NCI-H2171 (cell line): Measurements from ENCODE around the gene ENTPD1.
"Not testable (repeated sequence)": the region's sequence is repeated elsewhere in the genome, so short reads cannot be mapped to it uniquely, and the experiment has no call there.

Source experiments
- DNase-seq: peaks from one replicate; lab custom pipeline; 2025; lab: John Stamatoyannopoulos, UW

The ENTPD1 gene

DNA sequence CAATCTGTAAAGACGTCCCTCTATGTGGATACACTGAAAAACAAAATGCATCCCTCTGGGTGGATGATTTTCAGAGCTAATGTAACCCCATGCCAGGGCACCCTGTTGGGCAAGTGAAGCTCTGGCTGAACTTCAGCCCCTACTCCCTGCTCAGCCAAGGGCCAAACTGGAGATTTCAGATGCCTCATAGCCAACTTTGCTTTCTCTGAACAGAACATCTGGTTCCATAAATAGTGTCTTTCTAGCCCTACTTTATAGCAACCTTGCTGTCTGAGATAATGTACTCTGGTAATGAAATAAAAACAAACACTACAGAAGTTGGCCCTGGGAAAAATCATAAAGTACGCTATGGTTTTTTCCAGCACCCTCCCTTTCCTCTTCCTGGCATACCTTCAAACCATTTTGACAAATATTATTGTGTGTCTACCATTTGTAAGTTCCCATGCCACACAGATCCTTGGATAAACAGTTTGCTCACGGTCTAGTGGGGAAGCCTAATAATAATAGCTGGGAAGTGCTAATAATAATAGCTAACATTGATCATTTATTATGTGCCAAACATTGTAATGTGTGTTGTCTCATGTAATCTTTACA is 3.4 kb downstream of the ENTPD1 start:
- DNase-seq, result no peak

GRCh38 chr10:95761939-95762492 is 6.1 kb downstream of the ENTPD1 start:
- DNase-seq, result no peak

DNA sequence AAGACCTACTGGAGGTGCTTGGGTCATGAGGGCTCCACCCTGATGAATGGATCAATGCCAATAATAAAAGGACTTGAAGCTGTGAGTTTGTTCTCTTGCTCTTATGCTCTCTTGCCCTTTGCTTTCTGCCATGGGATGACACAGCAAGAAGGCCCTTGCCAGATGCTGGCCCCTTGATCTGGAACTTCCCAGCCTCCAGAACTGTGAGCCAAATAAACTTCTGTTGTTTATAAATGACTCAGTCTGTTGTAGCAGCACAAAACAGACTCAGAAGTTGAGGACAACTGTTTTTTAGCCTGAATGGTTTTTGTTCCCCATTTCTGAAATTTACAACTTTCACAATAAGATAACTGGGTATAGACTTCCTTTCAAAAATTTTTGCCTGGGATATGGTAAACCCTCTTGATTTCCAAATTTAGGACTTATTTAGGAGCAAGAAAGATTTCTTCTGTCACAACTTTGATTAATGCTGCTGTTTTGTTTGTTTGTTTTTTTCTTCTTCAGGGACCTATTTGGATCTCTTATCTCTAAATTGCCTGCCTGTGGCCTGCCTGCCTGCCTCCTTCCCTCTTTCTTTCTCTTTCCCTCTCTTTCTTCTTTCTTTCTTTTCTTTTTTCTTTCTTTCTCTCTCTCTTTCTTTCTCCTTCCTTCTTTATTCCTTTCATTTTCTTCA is 12.1 kb downstream of the ENTPD1 start:
- no peak for DNase-seq

DNA sequence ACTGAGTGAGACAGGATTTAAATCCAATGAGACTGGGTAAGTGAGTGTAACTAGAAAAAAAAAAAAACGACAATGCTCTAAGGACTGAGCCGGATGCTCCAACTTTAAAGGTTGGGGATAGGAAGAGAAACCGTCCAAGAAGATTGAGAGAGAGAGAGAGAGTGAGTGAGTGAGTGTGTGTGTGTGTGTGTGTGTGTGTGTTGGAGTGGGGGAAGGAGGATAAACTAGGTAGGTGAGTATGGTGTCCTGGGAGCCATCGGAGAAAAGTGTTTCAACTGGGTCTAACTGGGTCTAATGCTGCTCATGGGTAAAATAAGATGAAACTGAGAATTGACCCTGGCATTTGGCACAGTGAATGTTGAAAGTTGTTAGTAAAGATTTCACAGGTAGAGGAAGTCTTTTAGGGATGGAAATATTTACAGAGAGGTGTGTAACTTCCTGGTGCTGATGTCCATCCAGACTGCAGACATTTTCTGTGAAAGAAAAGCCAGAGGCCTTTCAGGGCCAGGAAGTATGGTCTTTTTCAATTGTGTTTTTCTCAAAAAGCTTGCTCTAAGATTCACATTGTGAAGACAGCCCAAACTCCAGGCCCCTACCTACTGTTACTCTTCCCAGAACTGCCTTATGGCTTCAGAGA is 14.2 kb downstream of the ENTPD1 start:
- no peak for DNase-seq

- DNase-seq, result not testable (repeated sequence)
Observed at GRCh38 chr10:95773454-95773853, 17.5 kb downstream of the ENTPD1 start.

DNA sequence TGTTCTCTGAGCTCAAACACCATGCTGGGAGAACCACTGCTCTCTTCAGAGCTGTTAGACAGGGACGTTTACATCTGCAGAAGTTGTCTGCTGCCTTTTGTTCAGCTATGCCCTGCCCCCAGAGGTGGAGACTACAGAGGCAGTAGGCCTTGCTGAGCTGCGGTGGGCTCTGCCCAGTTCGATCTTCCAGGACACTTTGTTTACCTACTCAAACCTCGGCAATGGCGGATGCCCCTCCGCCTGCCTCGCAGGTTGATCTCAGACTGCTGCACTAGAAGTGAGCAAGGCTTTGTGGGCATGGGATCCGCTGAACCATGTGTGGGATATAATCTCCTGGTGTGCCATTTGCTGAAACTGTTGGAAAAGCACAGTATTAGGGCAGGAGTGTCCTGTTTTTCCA is 21.7 kb downstream of the ENTPD1 start:
- DNase-seq, result not testable (repeated sequence)

- no peak for DNase-seq
Observed at GRCh38 chr10:95782318-95782717, 26.4 kb downstream of the ENTPD1 start.

DNA sequence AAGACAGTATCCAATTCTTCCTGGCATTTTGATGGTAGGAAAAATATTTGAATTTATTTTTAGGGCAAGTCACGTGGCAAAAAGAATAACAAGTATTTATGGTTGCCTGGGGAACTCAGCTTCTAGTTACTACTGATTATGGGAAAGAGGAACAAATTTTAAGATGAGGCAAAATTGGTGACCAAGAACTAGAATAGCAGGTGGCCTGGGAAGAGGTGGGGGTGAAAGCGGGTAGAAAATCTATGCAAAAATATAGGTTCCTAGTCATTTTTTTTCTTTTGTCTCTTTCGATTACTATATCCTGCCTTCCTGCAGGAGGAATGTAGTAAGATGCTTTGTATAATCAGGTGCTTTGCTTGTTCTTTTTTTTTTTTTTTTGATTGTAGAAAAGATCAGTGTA is 27.8 kb downstream of the ENTPD1 start:
- no peak for DNase-seq

DNA sequence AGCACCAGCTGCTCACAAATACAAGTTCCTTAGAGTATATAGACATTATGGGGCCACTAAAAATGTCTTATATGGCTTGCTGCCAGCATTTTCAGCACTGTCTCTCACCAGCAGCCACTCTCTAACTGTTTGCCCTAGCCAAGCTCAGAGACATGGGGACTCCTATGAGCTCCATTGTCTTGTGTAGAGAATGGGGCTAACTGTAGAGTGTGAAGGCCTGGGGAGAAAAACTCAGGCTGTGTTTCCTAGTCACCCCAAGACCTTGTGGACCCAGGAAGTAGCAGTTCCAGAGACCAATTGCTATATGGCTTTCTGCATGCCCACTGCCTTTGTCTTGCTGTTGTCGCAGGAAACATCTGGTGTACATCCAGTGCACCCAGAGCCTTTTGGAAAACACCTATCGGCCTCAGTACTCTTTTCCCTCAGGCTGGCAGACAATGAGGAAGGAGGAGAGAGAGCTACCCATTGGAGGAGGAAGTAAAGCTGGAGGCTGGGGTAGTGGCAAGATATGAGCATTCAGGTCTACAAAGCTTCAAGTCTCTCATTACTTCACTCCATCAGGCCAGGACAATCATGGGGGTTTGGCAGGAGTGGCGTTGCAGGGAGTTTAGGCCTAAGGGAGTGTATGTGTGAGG is 28.4 kb downstream of the ENTPD1 start:
- no peak for DNase-seq

GRCh38 chr10:95785317-95785716 is 29.4 kb downstream of the ENTPD1 start:
- no peak for DNase-seq

GRCh38 chr10:95785942-95786669 is 30.1 kb downstream of the ENTPD1 start:
- no peak for DNase-seq

DNA sequence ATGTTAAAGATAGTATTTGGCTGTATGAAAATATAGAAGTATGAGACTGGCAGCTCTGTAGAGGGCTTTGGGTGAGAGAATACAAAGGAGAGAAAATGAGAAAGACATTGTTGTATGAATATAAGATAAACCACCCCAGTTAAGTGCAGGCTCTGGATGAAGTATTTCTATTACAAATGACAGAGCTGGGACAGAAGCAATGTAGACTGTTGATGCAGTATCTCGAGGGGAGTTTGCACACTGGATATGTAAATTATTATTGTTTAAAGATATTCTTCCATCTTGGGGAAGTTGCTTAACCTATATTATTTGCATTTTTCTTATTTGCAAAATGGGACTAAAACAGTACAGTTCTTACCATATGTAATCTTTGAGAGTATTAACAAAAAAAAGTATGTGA is 31.5 kb downstream of the ENTPD1 start:
- no peak for DNase-seq

DNA sequence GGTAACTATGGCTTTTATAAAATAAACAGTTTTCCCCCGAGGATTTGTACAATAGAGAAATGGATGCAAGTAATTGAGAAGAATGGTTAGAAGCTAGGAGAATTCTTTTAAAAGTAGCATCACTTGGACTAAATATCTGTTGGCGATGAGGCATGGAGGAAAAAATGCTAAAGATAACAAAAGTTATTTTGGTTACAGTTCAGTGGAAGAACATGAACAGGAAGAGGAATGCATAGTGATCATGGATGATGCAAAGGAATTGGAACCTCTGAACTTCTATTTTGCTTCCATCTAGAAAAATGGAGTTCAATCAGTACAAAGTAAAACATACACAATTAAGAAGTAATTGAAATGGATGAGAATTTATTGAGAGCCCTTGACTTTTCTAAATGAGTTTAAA is 32.9 kb downstream of the ENTPD1 start:
- DNase-seq, result no peak

GRCh38 chr10:95789902-95790301 is 33.9 kb downstream of the ENTPD1 start:
- DNase-seq, result no peak

DNA sequence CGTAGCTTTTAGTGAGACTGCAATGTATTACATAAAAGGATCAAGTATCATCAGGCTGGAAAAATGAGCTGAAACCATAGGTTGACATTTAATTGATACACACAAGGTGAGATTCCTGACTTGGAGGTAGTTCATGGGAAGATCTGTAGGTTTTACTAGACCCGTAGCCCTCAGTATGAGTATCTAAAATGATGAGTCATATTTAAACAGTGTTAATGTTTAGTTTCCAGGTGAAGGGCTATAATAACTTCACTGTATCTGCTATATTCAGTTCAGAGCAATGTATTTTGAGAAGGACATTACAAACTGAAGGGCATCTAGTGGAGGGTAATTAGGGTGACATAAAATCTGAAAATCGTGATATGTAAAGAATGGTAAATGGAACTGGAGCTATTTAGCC is 35.0 kb downstream of the ENTPD1 start:
- no peak for DNase-seq

DNA sequence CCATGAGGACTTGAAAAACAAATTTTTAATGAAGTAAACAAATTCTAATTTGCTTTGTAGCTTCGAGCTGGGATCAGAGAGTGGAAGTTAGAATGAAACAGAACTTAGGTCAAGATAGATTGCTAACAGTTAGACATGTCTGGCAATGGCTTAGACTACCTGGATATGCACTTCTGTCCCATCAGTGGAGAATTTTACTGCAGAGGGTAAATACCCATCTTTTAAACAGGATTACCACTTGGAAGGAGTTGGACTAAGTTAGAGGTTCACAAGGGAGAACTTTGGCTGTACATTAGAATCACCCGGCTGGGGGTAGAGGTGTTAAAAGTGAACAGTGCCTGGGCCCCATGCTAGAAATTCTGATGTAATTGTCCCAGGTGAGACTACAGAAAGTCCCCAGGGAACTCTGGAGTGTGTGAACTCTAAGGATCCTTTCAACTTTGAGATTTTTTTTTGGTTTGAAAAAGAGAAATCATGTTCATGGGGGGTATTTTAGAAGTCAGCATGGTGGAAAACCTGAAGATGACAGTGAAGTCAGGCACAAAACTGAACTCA is 35.5 kb downstream of the ENTPD1 start:
- no peak for DNase-seq

DNA sequence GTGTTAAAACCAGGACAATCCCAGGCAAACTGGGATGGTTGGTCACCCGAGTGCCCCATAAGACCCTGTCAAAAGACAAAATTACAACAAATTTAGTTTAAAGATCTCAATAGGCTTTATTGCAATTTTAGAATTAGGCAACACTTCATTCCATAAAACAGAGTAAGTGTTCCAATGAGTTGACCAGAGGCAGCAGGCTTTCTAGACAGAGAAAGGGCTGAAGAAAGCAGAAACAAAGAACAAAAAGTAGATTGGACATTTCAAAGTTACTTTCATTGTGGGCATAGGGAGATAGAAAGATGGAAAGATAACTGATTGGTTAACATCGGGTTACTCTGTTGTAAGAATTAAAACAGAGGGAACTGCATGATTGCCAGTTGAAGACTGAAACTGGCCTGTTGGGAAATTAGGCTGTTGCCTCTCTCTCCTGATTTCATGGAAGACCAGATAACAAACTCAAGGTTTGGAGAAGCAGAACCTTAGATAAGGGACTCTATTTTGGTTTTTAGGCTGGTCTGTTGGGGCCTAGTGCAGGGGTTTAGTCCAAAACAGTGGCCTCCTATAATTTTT is 36.3 kb downstream of the ENTPD1 start:
- no peak for DNase-seq

DNA sequence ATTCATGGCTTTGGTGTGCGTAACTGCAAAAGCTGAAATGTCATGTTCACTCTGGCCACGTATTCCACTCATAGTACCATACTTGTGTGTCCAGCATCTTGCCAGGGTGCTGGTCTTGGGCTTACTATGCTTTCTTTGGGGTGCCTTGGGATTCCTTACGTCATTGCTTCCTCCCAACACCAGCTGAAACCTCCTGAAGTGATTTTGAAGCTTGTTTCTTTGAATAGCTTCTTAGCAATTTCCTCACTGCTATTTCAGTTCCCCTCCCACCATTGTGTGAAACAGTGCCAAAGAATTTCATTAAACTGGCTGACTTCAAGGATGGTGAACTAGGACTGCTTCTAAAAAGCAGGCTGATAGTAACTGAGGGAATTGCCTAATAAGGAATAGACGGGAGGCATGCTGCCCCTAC is 36.9 kb downstream of the ENTPD1 start:
- no peak for DNase-seq

DNA sequence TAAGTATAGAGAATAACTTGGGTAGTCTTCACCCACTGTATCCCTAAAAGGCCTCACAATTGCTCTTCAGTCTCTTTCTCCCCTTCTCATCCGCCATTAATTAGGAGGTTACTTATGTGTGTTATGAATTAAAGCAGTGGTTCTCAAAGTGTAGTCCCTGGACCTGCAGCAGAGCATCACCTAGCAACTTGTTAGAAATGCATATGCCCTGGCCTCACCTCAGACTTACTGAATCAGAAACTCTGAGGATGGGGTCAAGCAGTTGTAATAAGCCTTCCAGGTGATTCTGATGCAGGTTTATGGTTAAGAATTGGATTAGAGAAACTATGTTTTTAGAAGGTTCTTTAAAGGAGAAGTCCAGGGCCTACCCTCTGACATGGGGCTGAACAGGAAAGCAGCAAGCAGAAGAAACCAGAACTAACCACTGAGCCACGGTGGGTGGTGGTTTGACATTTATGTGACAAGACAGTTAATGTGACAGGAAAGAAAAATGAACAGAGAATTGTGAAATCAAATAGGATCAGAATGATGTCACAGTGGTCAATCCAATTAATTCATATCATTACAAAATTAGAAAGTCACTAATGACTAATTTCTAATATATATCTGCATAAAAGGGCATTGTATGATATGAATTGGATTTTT is 37.6 kb downstream of the ENTPD1 start:
- DNase-seq, result no peak

- DNase-seq, result no peak
Observed at GRCh38 chr10:95794195-95794594, 38.2 kb downstream of the ENTPD1 start.

DNA sequence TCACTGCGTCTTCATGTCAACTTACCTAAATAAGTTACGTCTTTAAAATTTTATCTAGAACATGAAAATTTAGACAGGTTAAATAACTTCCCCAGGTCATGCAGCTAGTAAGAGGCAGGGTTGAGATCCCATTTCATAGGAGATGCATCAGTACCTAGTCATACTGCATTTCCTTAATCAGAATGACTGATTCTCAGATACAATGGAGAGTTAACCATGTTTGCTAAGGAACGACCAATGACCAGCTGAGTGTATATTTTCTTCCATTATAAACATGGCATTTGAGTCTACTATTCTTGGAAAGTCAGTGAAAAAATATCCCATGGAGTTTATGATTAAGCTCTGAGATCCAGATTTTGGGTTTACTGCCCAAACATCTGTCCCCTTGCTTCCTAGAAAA is 39.6 kb downstream of the ENTPD1 start:
- no peak for DNase-seq
